ENCODE results near the gene NOC2L. TPM values are rescaled to one million over a fixed set of nuclear protein-coding genes. Genes with fewer than 3 reads are reported as not detected.
A peak's percentile ranks its signal among the peaks of the same experiment; 100 is the strongest.

NOC2L gene
- total RNA-seq, 1 experiment from 2014 or later: 130 TPM

GRCh38 chr1:942411-942821 lies 16.6 kb downstream of the NOC2L start:
- Histone ChIP-seq H4K91ac (ENCODE audit: insufficient read length, low read depth, low read length) (no peak overlapping the region), H2BK120ac (ENCODE audit: low read depth, low read length, poor library complexity, severe bottlenecking) (no peak overlapping the region), H3K27me3 (ENCODE audit: insufficient read depth, low read length) (peaks cover 38% of the 10 kb centered on the region), H3K4ac (ENCODE audit: low read depth, low read length) (no peak overlapping the region), H3K4me1 (ENCODE audit: insufficient read depth, low read length) (no peaks in the 10 kb centered on the region), H2BK5ac (ENCODE audit: insufficient read length, low read length) (no peak overlapping the region), H2BK15ac (ENCODE audit: low read depth, low read length) (no peak overlapping the region), H2BK12ac (ENCODE audit: insufficient read length, low read depth, low read length) (no peak overlapping the region), H3K23me2 (ENCODE audit: insufficient read length, low read depth, low read length, poor library complexity, severe bottlenecking) (peaks cover 6% of the 10 kb centered on the region), H3K14ac (ENCODE audit: insufficient read depth, low read length) (no peak overlapping the region), H3K9ac (ENCODE audit: extremely low read depth, insufficient read length, low read length) (no peak overlapping the region), H2AFZ (ENCODE audit: low read length) (no peak overlapping the region), H4K8ac (replicated peaks; ENCODE audit: insufficient read length, low read depth, low read length) (no peak overlapping the region), H3K18ac (ENCODE audit: insufficient read length, low read depth, low read length) (no peak overlapping the region), H4K20me1 (ENCODE audit: control insufficient read depth, insufficient read depth, insufficient read length) (no peaks in the 10 kb centered on the region), H3K23ac (ENCODE audit: insufficient read length, low read depth, low read length) (no peak overlapping the region), H3K4me2 (ENCODE audit: insufficient read depth, insufficient read length, low read length) (peak overlapping the region; percentile 36), H3K27ac (ENCODE audit: insufficient read length, low read depth, low read length) (no peak overlapping the region), H3K79me1 (ENCODE audit: insufficient read depth, low read depth, low read length, poor library complexity, severe bottlenecking) (no peaks in the 10 kb centered on the region), H3K79me2 (ENCODE audit: insufficient read depth, low read length) (no peaks in the 10 kb centered on the region), H2AK5ac (ENCODE audit: insufficient read length, low read length) (no peak overlapping the region), H2BK20ac (ENCODE audit: low read depth, low read length, poor library complexity, severe bottlenecking) (no peak overlapping the region), H3K56ac (ENCODE audit: insufficient read length, low read depth, low read length) (no peak overlapping the region), H3T11ph (ENCODE audit: low read length) (no peak overlapping the region), H4K5ac (ENCODE audit: insufficient read length, low read depth, low read length) (no peak overlapping the region), H3K9me3 (ENCODE audit: control insufficient read depth, low read depth, low read length) (no peaks in the 10 kb centered on the region)
- Mint-ChIP-seq H3K4me1 (peaks cover 3 to 36% of the 10 kb centered on the region in 2 experiments), H3K4me3 (no peak overlapping the region), H3K36me3 (ENCODE audit: insufficient read depth in 1 of 3, low read depth in 3 of 3) (peaks cover 13 to 29% (median 18%) of the 10 kb centered on the region in 3 experiments), H3K9me3 (no peaks in the 10 kb centered on the region), H3K27me3 (ENCODE audit: low read depth) (peaks cover 51% of the 10 kb centered on the region), H3K27ac (no peak overlapping the region)
- no CpG with 5 or more reads among the region's 48 CpGs for WGBS (ENCODE audit: extremely low coverage, insufficient read length, low lambda C conversion rate)
- TF ChIP-seq CTCF (conservative IDR thresholded peaks at IDR 0.05): no peak
- no peak for DNase-seq

All from H9 (cell line).